ENCODE results near the gene NFAT5. TPM values are rescaled to one million over a fixed set of nuclear protein-coding genes. Genes with fewer than 3 reads are reported as not detected.

The NFAT5 gene
- total RNA-seq, 1 experiment from 2014 or later: 21.0 TPM

DNA sequence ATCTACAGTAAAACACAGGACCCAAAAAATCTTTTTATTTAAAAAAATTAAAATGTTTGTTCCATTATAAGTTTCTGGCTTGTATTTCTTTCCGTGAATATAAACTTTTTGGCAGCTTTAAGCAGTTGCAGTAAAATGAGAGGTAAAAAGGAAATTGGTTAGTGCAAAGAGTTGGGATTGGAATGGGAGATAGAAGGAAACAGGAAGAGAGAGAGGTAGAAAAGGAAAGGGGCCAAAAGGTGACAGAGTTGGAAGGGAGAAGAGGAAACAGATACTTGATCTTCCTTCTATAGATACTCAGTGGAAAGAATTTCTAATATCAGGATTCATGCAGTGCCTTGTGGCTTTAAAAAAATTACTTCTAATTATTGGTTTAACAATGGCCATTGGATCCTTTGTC lies 97.1 kb downstream of the NFAT5 start:
- no peak overlapping the region for H2BK12ac ChIP-seq (ENCODE audit: insufficient read length, low read depth, low read length)
- H4K5ac ChIP-seq (ENCODE audit: insufficient read length, low read depth, low read length): no peak overlapping the region
- no peaks in the 10 kb centered on the region for H4K20me1 ChIP-seq (ENCODE audit: control insufficient read depth, insufficient read depth, insufficient read length)
- no peak for DNase-seq
- no peaks in the 10 kb centered on the region for H3K27me3 ChIP-seq (ENCODE audit: insufficient read depth, low read length)
- no peaks in the 10 kb centered on the region for H3K79me2 ChIP-seq (ENCODE audit: insufficient read depth, low read length)
- H3K27me3 Mint-ChIP-seq (ENCODE audit: low read depth): no peaks in the 10 kb centered on the region
- no peaks in the 10 kb centered on the region for H3K9me3 Mint-ChIP-seq
- H2AK5ac ChIP-seq (ENCODE audit: insufficient read length, low read length): no peak overlapping the region
- no peak overlapping the region for H2AFZ ChIP-seq (ENCODE audit: low read length)
- no peak overlapping the region for H3K27ac ChIP-seq (ENCODE audit: insufficient read length, low read depth, low read length)
- no CpG with 5 or more reads among the region's 1 CpG for WGBS (ENCODE audit: extremely low coverage, insufficient read length, low lambda C conversion rate)
- H3K4ac ChIP-seq (ENCODE audit: low read depth, low read length): no peak overlapping the region
- no peak overlapping the region for H2BK15ac ChIP-seq (ENCODE audit: low read depth, low read length)
- H2BK20ac ChIP-seq (ENCODE audit: low read depth, low read length, poor library complexity, severe bottlenecking): no peak overlapping the region
- H3K18ac ChIP-seq (ENCODE audit: insufficient read length, low read depth, low read length): no peak overlapping the region
- no peaks in the 10 kb centered on the region for H3K9me3 ChIP-seq (ENCODE audit: control insufficient read depth, low read depth, low read length)
- H3K23ac ChIP-seq (ENCODE audit: insufficient read length, low read depth, low read length): no peak overlapping the region
- no peak overlapping the region for H3K9ac ChIP-seq (ENCODE audit: extremely low read depth, insufficient read length, low read length)
- no peak overlapping the region; a peak in 1 of 5 replicates for H3K4me3 Mint-ChIP-seq
- no peak overlapping the region for H4K91ac ChIP-seq (ENCODE audit: insufficient read length, low read depth, low read length)
- no peaks in the 10 kb centered on the region for H3K4me1 Mint-ChIP-seq
- H3K56ac ChIP-seq (ENCODE audit: insufficient read length, low read depth, low read length): no peak overlapping the region
- no peaks in the 10 kb centered on the region for H3K79me1 ChIP-seq (ENCODE audit: insufficient read depth, low read depth, low read length, poor library complexity, severe bottlenecking)
- H3K23me2 ChIP-seq (ENCODE audit: insufficient read length, low read depth, low read length, poor library complexity, severe bottlenecking): no peaks in the 10 kb centered on the region
- no peak overlapping the region for H2BK5ac ChIP-seq (ENCODE audit: insufficient read length, low read length)
- H3K4me2 ChIP-seq (ENCODE audit: insufficient read depth, insufficient read length, low read length): no peak overlapping the region
- H3K4me1 ChIP-seq (ENCODE audit: insufficient read depth, low read length): no peaks in the 10 kb centered on the region
- H3K14ac ChIP-seq (ENCODE audit: insufficient read depth, low read length): no peak overlapping the region
- peak overlapping the region in 1 of 3 experiments; percentile 35; a peak in 1 of 7 replicates for H3K27ac Mint-ChIP-seq
- no peak overlapping the region for H2BK120ac ChIP-seq (ENCODE audit: low read depth, low read length, poor library complexity, severe bottlenecking)
- H3T11ph ChIP-seq (ENCODE audit: low read length): no peak overlapping the region
- H3K36me3 Mint-ChIP-seq (ENCODE audit: insufficient read depth in 1 of 3, low read depth in 3 of 3): peaks cover 9 to 32% (median 13%) of the 10 kb centered on the region in 3 experiments
- no peak overlapping the region for H4K8ac ChIP-seq (replicated peaks; ENCODE audit: insufficient read length, low read depth, low read length)
- TF ChIP-seq, protein P1, sequence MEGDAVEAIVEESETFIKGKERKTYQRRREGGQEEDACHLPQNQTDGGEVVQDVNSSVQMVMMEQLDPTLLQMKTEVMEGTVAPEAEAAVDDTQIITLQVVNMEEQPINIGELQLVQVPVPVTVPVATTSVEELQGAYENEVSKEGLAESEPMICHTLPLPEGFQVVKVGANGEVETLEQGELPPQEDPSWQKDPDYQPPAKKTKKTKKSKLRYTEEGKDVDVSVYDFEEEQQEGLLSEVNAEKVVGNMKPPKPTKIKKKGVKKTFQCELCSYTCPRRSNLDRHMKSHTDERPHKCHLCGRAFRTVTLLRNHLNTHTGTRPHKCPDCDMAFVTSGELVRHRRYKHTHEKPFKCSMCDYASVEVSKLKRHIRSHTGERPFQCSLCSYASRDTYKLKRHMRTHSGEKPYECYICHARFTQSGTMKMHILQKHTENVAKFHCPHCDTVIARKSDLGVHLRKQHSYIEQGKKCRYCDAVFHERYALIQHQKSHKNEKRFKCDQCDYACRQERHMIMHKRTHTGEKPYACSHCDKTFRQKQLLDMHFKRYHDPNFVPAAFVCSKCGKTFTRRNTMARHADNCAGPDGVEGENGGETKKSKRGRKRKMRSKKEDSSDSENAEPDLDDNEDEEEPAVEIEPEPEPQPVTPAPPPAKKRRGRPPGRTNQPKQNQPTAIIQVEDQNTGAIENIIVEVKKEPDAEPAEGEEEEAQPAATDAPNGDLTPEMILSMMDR (conservative IDR thresholded peaks at IDR 0.05): no peak

Data from H9 (cell line).